DND-41 (cell line): Measurements from ENCODE around the gene ZFHX3.

Experiments used
- EZH2 ChIP-seq: IDR thresholded peaks from 3 replicates; pipeline ENCODE4 v1.6.1; 2012; ENCODE audit warnings: borderline replicate concordance, low read depth, mild to moderate bottlenecking, moderate library complexity, low read length, inconsistent platforms; ENCODE audit not compliant: severe bottlenecking
- TF ChIP-seq, protein P1 (sequence below): IDR thresholded peaks from 2 replicates; pipeline ENCODE4 v1.5.1; 2012; ENCODE audit warnings: borderline replicate concordance, low read length, moderate library complexity, mild to moderate bottlenecking; ENCODE audit not compliant: poor library complexity, severe bottlenecking; ENCODE audit errors: extremely low read depth

DNA sequence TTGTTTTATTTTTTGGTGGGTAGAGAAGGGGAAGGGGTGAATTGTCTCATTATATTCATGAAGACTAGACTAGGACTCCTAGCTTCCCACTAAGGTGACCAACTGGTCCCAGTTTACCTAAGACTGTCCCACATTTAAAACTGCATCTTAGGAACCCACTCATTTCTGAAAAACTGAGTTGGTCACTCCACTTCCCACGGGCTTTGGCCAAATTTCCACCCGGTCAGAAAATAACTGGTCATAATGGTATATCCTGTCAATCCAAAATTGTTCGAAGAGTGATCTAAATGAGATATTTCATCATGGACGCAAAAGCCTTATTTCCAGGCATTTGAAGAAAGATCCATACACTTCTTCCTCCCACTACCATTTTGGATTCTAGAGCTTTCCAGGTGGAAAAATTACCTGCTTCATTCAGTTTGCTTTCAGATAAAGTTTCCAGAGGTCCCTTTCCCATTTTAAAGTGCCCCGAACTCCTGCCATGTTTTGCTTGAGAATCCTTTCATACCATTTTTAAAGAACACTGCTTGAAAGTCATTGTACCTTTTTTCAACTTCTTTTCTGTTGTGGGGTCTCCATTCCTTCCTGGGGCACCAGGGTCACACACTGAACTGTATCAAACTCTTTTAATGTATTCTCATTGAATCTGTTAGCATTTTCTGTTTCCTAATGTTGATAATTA, 21.8 kb upstream of the ZFHX3 start:
- TF ChIP-seq, protein P1, sequence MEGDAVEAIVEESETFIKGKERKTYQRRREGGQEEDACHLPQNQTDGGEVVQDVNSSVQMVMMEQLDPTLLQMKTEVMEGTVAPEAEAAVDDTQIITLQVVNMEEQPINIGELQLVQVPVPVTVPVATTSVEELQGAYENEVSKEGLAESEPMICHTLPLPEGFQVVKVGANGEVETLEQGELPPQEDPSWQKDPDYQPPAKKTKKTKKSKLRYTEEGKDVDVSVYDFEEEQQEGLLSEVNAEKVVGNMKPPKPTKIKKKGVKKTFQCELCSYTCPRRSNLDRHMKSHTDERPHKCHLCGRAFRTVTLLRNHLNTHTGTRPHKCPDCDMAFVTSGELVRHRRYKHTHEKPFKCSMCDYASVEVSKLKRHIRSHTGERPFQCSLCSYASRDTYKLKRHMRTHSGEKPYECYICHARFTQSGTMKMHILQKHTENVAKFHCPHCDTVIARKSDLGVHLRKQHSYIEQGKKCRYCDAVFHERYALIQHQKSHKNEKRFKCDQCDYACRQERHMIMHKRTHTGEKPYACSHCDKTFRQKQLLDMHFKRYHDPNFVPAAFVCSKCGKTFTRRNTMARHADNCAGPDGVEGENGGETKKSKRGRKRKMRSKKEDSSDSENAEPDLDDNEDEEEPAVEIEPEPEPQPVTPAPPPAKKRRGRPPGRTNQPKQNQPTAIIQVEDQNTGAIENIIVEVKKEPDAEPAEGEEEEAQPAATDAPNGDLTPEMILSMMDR: no peak
- no peak for TF ChIP-seq EZH2
